GM19463 (cell line): ENCODE results near the gene WFDC5.
"Not testable (repeated sequence)": the region's sequence is repeated elsewhere in the genome, so short reads cannot be mapped to it uniquely, and the experiment has no call there.

ENCODE experiments used
- ATAC-seq: cut with Tn5 transposase; IDR thresholded peaks from one replicate; pipeline ENCODE4 v1.9.1; 2021; ENCODE audit warnings: mild to moderate bottlenecking, moderate library complexity; ENCODE audit not compliant: unreplicated experiment

Gene WFDC5

GRCh38 chr20:45114465-45115385, at the start of gene WFDC5:
Gene WFDC5, minus strand, starts transcription at chr20:45115174. Its CDS starts 91 bp downstream, at chr20:45115083.
- ATAC-seq, result no peak

- ATAC-seq, result no peak
Observed at GRCh38 chr20:45163083-45163803, 48.3 kb upstream of the WFDC5 start.

- ATAC-seq, result no peak
Observed at GRCh38 chr20:45157962-45158361, 43.0 kb upstream of the WFDC5 start.

- no peak for ATAC-seq
Observed at GRCh38 chr20:45156713-45157112, 41.7 kb upstream of the WFDC5 start.

GRCh38 chr20:45154794-45155193, 39.8 kb upstream of the WFDC5 start:
- ATAC-seq, result not testable (repeated sequence)

GRCh38 chr20:45154183-45154582, 39.2 kb upstream of the WFDC5 start:
- ATAC-seq, result no peak

- no peak for ATAC-seq
Observed at GRCh38 chr20:45153752-45154151, 38.8 kb upstream of the WFDC5 start.

GRCh38 chr20:45153147-45153546, 38.2 kb upstream of the WFDC5 start:
- ATAC-seq, result no peak

- ATAC-seq, result no peak
Observed at GRCh38 chr20:45152405-45152804, 37.4 kb upstream of the WFDC5 start.

- no peak for ATAC-seq
Observed at GRCh38 chr20:45149062-45149461, 34.1 kb upstream of the WFDC5 start.

GRCh38 chr20:45140836-45141235, 25.9 kb upstream of the WFDC5 start:
- no peak for ATAC-seq

- ATAC-seq, result not testable (repeated sequence)
Observed at GRCh38 chr20:45139733-45140375, 24.9 kb upstream of the WFDC5 start.

- no peak for ATAC-seq
Observed at GRCh38 chr20:45138561-45139300, 23.8 kb upstream of the WFDC5 start.

- no peak for ATAC-seq
Observed at GRCh38 chr20:45136911-45137310, 21.9 kb upstream of the WFDC5 start.

- no peak for ATAC-seq
Observed at GRCh38 chr20:45128099-45128498, 13.1 kb upstream of the WFDC5 start.

GRCh38 chr20:45124365-45124764, 9.4 kb upstream of the WFDC5 start, which contains the start of gene WFDC12:
Gene WFDC12, minus strand, starts transcription at chr20:45124465. Its CDS starts 18 bp downstream, at chr20:45124447.
- ATAC-seq, result no peak

GRCh38 chr20:45121388-45121787, 6.4 kb upstream of the WFDC5 start:
- ATAC-seq, result no peak

GRCh38 chr20:45119556-45120266, 4.7 kb upstream of the WFDC5 start:
- no peak for ATAC-seq

GRCh38 chr20:45118028-45118427, 3.1 kb upstream of the WFDC5 start:
- no peak for ATAC-seq

GRCh38 chr20:45117581-45117980, 2.6 kb upstream of the WFDC5 start:
- no peak for ATAC-seq
